Activated T-cell treated with anti-CD3 and anti-CD28 coated beads for 24 hours (primary cell): ENCODE results near the gene SIDT1.
A peak's percentile ranks its signal among the peaks of the same experiment; 100 is the strongest.

Experiments
- DNase-seq: peaks from one replicate; pipeline ENCODE4 v3.0.0-alpha.2; 2020; ENCODE audit warnings: low read depth

Gene SIDT1

DNA sequence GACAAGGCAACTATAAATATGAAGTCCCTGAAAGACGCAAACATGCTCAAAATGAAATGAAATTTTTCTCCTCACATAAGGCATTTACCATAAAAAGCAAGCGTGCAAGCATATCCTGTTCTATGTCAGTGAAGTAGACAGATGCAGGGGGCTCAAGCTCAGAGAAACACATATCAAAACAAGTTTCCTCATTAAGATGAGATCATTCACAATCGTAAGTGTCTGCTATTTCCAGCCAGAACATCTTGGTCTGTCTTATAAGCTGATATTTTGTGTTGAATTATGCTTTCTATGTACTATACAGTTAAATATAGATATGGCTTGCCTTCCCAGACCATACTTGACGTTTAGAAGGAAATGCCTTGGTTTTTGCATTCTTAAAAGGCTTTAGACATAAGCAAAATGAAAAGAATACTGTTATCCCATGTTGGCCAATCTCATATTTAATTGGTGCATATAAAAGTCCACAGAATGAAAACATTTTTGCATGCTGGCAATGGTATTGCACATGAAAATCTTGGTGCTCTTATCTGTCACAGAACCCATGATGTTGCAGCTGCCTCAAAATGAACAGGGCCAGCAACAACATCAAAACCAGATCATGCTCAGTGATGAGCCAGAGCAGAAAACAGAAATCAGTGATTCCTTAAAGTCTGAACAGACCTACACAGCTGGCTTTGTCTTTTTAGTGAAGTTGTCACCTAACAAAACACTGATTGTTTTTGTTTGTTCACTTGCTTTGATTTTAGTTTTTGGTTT lies 65.4 kb downstream of the SIDT1 start:
- DNase-seq: no peak

DNA sequence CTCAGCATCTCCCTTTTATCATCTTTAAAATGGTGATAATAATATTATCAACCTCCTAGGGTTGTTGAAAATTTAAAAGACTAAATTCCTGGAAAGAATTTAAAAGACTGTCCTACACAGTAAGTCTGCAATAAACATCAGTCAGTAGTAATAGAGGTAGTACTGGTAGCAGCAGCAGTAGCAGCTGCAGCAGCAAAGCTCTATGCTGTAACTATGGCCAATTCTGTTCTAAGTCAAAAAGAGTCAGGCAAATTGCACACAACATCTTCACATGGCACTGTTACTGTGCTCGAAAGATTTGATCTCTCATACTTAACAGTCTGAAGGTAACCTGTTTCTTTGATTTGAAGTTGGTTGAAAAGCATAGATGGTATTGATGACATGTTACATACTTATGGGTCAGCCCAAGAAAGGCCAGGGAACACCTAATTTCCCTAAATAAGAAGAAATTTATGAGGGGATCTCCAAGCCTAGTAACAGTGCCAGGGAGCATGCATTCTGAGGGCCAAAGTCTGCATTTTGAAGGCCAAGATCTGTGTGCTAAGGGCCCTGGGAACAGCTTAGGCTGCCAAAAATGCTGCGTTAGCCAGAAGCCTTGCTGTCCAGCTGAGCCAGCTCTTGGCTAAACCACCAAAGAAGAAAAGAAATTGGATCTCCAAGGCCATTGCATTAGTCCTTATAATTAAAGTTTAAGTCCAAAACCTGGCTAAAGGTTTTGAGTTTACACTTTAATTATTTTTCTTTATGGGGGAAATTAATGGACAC lies 68.2 kb downstream of the SIDT1 start:
- DNase-seq: no peak

DNA sequence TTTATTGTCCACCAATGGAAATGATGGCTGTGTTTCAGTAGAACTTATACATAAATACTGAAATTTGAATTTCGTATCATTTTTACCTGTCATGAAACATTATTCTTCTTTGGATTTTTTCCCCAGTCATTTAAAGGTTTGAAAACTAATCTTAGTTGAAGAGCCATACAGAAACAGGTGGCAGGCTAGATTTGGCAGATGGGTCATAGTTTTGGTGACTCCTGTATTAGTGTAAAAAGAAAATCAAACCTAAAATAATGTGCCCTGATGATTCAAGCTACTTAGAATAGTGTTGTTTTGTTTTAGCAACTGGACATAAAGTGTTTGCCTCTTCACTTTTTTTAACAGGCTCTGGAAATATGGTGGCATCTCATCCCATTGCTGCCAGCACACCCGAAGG lies 68.9 kb downstream of the SIDT1 start:
- no peak for DNase-seq

DNA sequence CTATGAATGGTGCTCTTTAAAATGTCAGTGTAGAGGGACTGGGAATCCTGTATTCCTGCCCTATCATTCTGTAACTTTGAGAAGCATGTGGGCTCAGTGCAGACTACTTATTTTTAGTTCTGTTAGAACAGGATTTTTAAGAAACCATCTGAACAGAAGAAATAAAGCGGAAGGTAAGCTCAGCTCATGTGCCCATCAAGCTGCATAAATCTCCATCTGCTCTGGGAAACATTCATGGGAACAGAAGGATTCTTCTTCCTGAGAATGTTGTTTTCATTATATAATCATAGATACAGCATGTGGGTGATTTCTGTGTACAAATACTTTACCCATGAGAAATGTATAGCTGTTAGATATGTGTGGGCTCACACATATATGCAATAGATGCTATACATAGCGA lies 69.9 kb downstream of the SIDT1 start:
- DNase-seq: no peak

DNA sequence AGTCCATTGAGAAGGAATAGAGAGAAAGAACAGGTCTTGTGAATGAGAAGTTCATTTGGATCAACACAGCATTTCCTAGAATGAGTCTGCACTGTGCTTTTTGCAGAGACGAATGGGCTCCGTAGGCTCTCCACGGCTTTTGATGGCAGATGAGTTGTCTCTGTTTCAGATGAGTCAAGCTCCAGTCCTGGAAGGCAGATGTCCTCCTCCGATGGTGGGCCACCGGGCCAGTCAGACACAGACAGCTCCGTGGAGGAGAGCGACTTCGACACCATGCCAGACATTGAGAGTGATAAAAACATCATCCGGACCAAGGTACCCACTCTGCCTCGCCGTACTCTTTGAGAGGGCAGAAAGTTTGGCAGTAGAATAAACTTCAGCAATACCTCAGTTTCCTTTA lies 70.5 kb downstream of the SIDT1 start:
- DNase-seq: no peak

DNA sequence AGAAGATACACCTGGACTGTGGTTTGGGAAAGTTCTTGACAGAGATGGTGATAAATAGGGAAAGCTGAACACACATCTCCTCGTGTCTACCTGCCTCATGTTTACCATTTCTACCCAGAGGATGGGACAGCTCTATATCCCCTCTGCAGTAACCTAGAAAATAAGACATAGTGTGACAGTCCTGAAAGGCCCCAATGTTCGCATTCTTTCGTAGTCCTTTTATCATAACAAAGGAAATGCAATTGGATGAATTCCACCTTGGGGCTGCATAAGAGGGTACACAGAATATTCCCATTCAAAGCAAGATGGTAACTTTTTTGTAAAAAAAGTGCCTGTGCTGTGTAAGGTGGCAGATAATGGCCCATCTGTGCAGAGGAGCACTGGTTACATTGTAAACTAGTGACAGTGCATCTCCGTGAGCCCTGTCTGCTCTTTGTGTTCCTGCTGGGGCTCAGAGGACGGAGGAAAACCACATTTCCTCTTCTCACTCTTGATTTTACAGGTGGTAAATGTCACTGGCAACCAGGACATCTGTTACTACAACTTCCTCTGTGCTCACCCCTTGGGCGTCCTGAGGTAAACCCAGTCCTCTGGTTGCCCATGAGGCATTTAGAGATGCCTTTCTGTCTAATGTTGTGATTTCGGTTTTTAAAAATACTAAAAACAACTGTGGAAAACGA lies 74.3 kb downstream of the SIDT1 start:
- DNase-seq: peak; percentile 23

DNA sequence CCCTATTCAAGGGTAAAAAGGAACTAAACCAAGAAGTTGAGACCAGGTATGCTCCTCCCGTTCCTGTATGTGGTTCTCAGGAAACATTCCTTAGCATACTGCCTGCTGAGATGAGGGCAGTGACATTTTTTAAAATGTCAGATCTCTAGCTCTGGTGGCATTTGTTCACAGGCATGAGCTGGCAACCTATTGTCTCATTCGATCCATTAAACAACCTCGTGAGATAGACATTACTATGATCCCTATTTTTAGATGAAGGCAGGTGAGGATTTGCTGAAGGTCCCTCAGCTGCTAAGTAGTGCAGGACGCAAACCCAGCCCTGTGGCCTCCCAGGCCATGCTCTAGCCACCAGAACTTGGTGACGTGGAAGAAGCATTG lies 74.9 kb downstream of the SIDT1 start:
- DNase-seq: no peak

DNA sequence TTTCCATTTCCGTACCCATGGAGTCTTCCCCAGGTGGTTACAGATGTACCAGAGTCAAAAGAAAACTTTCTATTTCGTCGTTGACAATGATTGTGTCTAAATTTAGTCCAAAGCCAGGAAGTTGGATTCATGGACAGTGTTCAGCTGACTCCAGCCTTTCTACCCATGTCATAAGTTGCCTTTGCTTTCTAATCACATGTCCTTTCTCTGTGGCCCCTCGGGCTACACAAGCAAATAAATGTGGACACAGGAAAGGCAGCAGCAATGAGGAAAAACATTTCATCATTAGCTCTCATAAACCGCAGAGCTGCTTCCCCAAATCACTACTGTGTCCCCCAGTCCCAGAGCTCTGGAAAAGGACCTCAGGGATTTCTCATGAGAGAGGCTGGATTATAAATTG lies 82.0 kb downstream of the SIDT1 start:
- no peak for DNase-seq

DNA sequence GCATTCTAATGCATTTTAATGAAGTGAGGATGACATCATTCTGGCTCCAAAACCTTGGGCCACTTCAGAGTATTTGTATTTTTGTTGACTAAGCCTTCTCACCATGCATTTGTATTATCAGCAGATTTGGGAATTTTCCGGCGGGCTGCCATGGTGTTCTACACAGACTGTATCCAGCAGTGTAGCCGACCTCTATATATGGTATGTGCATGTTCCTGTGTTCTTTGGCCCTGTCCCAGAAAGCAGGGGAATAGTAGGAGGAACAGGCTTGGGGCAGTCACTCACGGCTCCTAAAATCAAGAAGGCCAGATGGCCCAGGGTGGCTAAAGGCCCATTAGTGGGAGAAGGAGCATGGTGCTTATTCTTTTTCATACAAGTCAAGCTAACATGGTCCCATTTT lies 83.6 kb downstream of the SIDT1 start:
- no peak for DNase-seq

DNA sequence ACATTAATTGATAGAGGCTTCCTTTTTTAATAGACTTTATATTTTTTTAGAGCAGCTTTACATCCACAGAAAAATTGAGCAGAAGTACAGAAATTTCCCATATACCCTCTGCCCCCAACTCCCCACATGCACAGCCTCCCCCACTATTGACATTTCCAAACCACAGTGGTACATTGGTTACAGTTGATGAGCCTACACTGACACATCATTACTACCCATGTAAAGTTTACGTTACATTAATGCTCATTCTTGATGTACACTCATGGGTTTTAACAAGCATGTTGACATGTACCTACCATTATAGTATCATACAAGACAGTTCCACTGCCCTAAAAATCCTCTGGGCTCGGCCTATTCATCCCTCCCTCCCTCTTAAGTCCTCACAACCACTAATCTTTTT lies 85.4 kb downstream of the SIDT1 start:
- DNase-seq: no peak

DNA sequence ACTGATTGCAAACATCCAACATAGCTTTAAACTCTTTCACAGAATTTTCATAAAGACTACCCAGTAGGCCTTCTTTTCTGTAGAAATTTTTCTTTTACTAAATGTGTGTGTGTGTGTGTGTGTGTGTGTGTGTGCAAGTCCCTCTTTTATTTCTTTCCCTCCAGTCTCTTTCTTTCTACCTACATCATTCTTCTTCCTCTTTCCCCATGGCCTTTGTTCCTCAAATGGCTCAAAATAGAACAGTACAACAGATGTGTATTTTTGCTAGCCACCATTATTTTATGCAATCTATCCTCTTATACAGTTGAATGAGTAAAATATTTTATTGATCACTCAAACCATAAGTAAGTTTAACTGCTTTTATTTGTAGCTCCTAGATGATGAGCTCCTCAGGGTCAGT lies 87.7 kb downstream of the SIDT1 start:
- DNase-seq: no peak

DNA sequence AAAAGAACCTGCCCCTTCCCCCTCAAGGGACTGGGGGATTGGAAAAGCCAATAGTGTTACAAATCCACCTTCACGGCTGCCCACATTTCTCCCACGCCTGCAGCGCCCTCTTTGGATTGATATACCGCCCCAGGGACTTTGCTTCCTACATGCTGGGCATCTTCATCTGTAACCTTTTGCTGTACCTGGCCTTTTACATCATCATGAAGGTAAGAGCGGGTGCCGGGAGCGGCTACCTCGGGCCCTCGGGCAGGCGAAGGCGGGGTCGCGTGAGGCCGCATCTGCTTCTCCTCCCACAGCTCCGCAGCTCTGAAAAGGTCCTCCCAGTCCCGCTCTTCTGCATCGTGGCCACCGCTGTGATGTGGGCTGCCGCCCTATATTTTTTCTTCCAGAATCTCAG lies 91.0 kb downstream of the SIDT1 start:
- DNase-seq: no peak

DNA sequence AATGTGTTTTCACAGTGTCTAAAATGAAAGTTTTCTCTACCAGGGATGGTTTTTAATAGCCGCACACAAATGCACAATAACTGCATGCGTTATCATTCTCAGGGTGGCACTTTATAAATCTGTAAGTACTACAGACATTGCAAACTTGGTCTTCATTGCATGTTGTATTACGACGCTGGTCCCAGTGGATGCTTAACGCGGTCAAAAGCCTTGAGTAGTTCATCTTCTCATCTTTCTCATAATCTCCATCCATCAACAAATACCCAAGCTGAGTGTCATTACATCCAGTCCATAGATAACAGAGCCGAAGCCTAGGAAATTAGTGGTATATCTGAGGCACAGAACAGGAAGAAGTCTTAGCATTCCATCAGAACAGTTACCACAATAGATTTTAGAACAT lies 91.5 kb downstream of the SIDT1 start:
- no peak for DNase-seq

DNA sequence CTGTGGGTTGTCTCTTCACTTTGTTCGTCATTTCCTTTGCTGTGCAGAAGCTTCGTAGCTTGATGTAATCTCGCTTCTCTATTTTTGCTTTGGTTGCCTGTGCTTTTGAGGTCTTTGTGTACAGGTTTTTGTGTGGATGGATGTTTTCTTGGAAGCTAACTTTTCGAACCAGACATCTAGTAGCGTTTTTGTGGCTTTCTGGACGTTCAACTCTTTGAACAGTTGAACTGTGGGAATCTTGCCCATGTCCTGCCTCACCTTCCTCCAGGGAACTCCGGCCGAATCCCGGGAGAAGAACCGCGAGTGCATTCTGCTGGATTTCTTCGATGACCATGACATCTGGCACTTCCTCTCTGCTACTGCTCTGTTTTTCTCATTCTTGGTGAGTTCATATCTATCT lies 93.5 kb downstream of the SIDT1 start:
- no peak for DNase-seq

DNA sequence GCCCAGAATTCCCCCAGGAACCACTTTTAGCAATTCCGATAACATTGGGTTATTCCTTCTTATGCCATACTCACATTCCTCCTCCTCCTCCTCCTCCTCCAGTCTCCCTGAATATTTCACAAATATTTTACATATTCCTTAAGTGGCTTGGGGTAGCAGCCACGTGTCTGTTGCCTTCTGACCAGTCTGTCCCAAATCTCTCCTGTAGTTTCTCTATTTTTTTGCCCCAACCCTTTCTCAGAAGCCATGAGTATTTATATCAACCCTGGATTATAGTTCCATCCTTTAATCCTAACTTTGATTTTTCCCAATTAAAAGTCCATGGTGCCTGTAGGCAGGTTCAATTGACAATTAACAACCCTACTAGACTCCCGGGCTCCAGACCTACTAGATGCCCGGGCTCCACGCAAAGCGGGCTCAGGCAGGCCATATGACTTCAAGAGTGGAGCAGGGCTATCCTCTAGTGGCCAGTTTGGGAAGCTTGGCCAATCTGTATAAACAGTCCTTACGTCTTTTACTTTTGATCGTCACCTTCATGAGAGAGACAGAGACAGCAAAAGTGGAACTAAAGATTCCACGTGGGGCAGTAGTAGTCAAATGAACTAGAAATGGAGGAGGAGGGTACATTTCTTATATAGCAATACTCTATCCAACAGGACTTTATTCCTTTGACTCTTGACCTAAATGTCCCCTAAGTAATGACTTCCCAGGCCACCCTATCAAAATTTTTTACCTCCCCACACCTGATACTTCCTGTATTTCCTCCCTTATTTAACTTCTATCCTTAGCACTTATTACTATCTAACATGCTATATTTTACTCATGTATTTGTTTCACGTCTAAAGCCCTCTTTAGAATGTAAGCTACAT lies 94.4 kb downstream of the SIDT1 start:
- DNase-seq: no peak

DNA sequence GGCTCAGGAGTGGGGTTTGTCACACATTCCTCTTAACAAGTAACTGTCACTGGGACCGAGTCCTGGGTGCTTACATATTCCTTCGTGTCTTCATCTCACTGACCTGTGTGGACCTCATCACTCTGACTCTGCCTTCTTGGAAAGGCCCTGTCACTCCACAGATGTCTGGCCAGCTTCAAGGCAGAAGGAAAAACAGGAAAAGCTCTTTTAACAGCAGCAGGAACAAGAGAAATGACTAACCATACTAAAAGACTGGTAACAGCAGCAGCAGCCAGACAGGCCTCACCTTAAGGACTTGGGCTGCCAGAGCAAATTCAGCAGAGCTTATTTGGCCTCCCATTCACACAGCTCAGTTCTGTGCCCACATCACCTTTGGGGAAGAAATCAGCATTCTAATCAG lies 96.0 kb downstream of the SIDT1 start:
- no peak for DNase-seq

DNA sequence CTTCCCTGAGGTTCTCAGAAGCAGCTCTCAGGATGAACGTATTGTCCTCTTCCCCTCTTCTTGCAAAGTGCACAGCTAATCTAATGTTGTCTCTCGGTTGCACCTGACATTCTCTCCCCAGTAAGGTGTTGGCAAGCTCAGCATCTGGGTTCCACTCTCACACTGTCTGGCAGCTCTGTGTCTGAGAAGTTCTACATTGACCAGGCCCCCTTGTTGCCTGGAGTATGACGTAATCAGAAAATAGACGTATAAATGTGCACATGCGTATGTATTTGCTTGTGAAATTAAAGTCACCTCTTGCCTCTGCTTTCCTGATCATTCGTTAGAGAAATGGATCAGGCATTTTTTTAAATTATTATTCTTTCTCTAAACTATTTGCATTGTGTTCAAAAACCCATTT lies 96.4 kb downstream of the SIDT1 start:
- DNase-seq: no peak

DNA sequence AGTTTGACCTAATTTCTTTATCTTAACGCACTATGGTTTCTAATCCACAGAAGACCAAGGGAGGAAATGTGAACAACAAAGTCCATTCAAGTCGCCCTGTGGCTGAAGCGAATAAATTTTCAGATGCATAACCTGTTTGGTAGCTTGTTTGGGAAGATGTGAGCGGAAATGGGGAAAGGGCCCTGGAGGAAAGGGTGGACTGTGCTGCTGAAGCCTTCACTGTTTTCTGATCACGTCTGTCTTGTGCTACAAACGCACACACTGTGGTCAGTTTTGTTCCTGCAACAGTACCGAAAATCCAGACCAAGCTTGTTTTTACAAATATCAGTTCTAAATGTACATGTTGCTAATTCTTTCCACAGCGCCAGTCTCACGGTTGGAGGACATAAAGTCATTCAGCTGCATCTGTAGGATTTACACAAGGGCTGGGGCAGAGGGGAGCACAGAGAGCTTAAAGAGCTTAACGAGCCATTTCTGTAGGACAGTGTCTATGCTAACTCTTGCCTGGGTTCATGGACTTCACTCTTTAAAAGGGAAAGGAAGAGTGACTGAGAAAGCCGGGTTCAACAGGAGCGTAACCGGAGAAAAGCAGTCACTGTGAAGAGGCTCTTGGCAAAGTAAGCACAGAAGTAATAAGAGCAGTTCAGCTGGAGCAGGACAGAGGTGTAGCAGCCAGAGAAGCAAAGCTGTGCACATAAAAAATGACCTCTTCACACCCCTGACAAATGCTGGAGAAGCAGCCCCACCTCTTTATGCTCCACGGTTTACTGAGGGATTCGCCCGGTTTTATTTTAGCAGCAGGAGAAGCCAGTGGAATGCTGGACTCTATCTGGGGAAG lies 97.4 kb downstream of the SIDT1 start:
- no peak for DNase-seq

DNA sequence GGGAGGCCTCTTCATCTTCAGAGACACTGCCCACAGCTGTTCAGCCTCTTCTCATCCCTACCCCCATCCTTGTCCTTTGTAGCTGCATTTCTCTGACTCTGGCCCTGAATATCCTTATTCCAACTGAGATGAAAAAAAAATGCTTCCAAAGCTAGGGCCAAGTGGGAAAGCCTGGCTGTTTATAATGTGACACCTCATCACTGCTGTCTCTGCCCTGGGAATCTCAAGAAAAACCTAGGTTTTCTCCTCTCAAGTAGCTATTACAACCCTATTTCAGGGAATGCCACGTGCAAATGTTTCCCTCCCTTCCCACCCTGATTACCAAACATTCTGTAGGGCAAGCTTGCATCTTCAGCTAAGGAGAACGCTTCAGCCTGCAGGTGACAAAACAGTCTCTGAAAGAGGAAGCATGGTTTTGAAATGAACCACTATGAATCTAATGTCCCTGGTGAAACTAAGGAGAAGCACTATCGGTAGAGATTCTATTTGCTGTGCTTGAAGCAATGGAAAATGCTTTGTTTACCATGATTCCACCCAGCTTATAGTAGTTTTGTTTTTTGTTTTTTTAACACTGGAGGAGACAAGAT lies 98.7 kb downstream of the SIDT1 start:
- DNase-seq: no peak

DNA sequence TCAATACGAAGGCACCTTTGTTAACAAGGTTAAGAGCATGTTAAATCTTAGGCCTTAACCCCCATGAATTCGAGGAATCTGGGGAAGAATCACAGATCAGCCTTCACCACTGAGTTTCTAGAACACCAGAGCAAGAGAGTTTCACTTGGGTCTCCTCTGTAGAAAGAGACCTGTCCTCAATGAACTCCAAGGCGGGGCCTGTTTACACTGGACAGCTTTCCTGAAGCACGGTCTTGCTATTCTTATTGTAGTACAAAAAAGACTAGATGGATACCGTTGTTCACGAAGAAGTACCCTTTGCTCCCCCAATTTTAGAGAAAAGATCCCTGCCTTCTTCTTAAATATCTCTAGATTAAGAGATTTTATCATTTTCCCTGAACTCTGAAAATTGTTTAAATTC lies 99.2 kb downstream of the SIDT1 start:
- DNase-seq: no peak
